A549 (cell line): ENCODE data around the gene MEIS1. TPM values are rescaled to one million over a fixed set of nuclear protein-coding genes. Genes with fewer than 3 reads are reported as not detected.

ENCODE experiments used
- ATAC-seq, 2 experiments: fragments of 200-7000 bp in 1 of 2; fragments of >200 bp in 1 of 2; cut with Nextera tagmentation in 1 of 2; cut with Tn5 transposase in 1 of 2; 3 replicates each; pipeline versions ENCODE4 v1.8.0 to v1.9.1; 2018 to 2020; ENCODE audit warnings: mild to moderate bottlenecking in 1 of 2, moderate library complexity in 1 of 2
- CTCF ChIA-PET: fragments of 300-600 bp; sonication (Branson Sonifier 250); formaldehyde crosslinking; extraction: SDS; loops from one replicate; lab custom pipeline; 2021; ENCODE audit warnings: antibody characterized with exemption, inconsistent platforms; lab: Yijun Ruan, JAX
- POLR2A ChIA-PET: fragments of 350-600 bp; formaldehyde crosslinking; extraction: SDS; loops from one replicate; lab custom pipeline; 2021; ENCODE audit warnings: antibody characterized with exemption, inconsistent platforms; lab: Yijun Ruan, JAX
- DNase-seq, 2 experiments: peaks; one replicate each; pipeline versions ENCODE4 v3.0.0 to v3.0.0-alpha.2; 2011 to 2016; ENCODE audit warnings: low read depth in 1 of 2, low spot score in 1 of 2
- FAIRE-seq: peaks from 2 replicates; lab custom pipeline; 2011; peaks lifted over from hg19 to GRCh38; lab: Jason Lieb, UNC
- H3K27ac ChIP-seq, 2 experiments: fragments of >200 bp; sonication (Bioruptor Twin); formaldehyde crosslinking; 3 replicates each; pipeline ENCODE4 v1.5.1; 2016 to 2017
- H3K4me1 ChIP-seq: fragments of >200 bp; sonication (Bioruptor Twin); formaldehyde crosslinking; 3 replicates; pipeline ENCODE4 v1.6.1; 2016
- H3K4me2 ChIP-seq: fragments of >200 bp; sonication (Bioruptor Twin); formaldehyde crosslinking; 3 replicates; pipeline ENCODE4 v1.6.1; 2016
- H3K4me3 ChIP-seq: fragments of >200 bp; sonication (Bioruptor Twin); formaldehyde crosslinking; 3 replicates; pipeline ENCODE4 v1.5.1; 2016
- H3K9me3 ChIP-seq: fragments of >200 bp; sonication (Bioruptor Twin); formaldehyde crosslinking; 3 replicates; pipeline ENCODE4 v1.6.1; 2016
- CBX2 ChIP-seq: fragments of 200-600 bp; sonication (generic); IDR thresholded peaks from 2 replicates; pipeline ENCODE4 v1.6.1; 2016; ENCODE audit warnings: low read depth, mild to moderate bottlenecking, borderline replicate concordance
- EHMT2 ChIP-seq: fragments of 200-600 bp; sonication (generic); IDR thresholded peaks from 2 replicates; pipeline ENCODE4 v1.6.1; 2016; ENCODE audit warnings: antibody characterized with exemption, low read depth, mild to moderate bottlenecking, moderate library complexity
- EP300 ChIP-seq, 2 experiments: fragments of >200 bp; sonication (Bioruptor Twin); formaldehyde crosslinking; IDR thresholded peaks; 2 replicates in 1 of 2; 3 replicates in 1 of 2; pipeline ENCODE4 v1.6.1; 2016 to 2017
- HOXB13 ChIP-seq: fragments of 250-450 bp; sonication (Bioruptor Pico); IDR thresholded peaks from 2 replicates; pipeline ENCODE4 v1.5.0; 2020; ENCODE audit warnings: low read depth, mild to moderate bottlenecking, moderate library complexity
- KDM1A ChIP-seq: fragments of 200-600 bp; sonication (generic); IDR thresholded peaks from 2 replicates; pipeline ENCODE4 v1.6.1; 2016; ENCODE audit warnings: low read depth, mild to moderate bottlenecking
- KDM5A ChIP-seq: fragments of 200-600 bp; sonication (generic); IDR thresholded peaks from 2 replicates; pipeline ENCODE4 v1.6.1; 2016; ENCODE audit warnings: antibody characterized with exemption, mild to moderate bottlenecking
- MAFK ChIP-seq: fragments of 450-650 bp; IDR thresholded peaks from 2 replicates; pipeline ENCODE4 v1.6.1; 2014; ENCODE audit not compliant: partially characterized antibody
- MYC ChIP-seq: IDR thresholded peaks from 2 replicates; pipeline ENCODE4 v1.6.1; 2012; ENCODE audit warnings: mild to moderate bottlenecking, inconsistent platforms, low read length, improper control_type of control experiment, borderline replicate concordance
- NFE2L2 ChIP-seq: fragments of 150-350 bp; conservative IDR thresholded peaks from 2 replicates; pipeline ENCODE4 v1.6.1; 2014; ENCODE audit warnings: low read length
- NR3C1 ChIP-seq: fragments of >200 bp; sonication (Bioruptor Twin); formaldehyde crosslinking; IDR thresholded peaks from 3 replicates; pipeline ENCODE4 v1.6.1; 2017
- PHF8 ChIP-seq: fragments of 200-600 bp; sonication (generic); IDR thresholded peaks from 2 replicates; pipeline ENCODE4 v1.6.1; 2016; ENCODE audit warnings: low read depth, mild to moderate bottlenecking, antibody characterized with exemption, moderate library complexity, borderline replicate concordance
- RCOR1 ChIP-seq: fragments of 150-350 bp; IDR thresholded peaks from 2 replicates; pipeline ENCODE4 v1.6.1; 2014; ENCODE audit warnings: antibody characterized with exemption, low read length, low read depth
- RFX5 ChIP-seq: fragments of 450-650 bp; IDR thresholded peaks from 2 replicates; pipeline ENCODE4 v1.7.1; 2014; ENCODE audit warnings: antibody characterized with exemption, mild to moderate bottlenecking, moderate library complexity
- TFCP2L1 ChIP-seq: fragments of 250-450 bp; sonication (Bioruptor Pico); IDR thresholded peaks from 2 replicates; pipeline ENCODE4 v1.5.0; 2021; ENCODE audit warnings: mild to moderate bottlenecking
- WGBS: methylation state at CpG from one replicate; pipeline ENCODE4 v1.1.6; 2017; ENCODE audit errors: missing lambda C conversion rate; 5-methylcytosine and 5-hydroxymethylcytosine counted together
- polyA plus RNA-seq, 4 experiments: library from polyadenylated mRNA; depleted of rRNA in 3 of 4; stranded (reverse); fragments of >200 nt; fragmentation: RNase III in 1 of 4; extraction: RNeasy Plus Mini Kit Qiagen cat#74134 plus additional on column Dnase treatment in 1 of 4; gene quantifications; 2 replicates in 3 of 4; 3 replicates in 1 of 4; pipeline ENCODE4 v1.2.3, GENCODE V29; 2011 to 2017
- TF ChIP-seq, protein P1 (sequence below): fragments of 250-450 bp; sonication (Bioruptor Pico); IDR thresholded peaks from 2 replicates; pipeline ENCODE4 v1.5.0; 2021; ENCODE audit warnings: mild to moderate bottlenecking, moderate library complexity, borderline replicate concordance
- TF ChIP-seq, protein P2 (sequence below): fragments of 200-600 bp; sonication (generic); IDR thresholded peaks from 2 replicates; pipeline ENCODE4 v1.6.1; 2016; ENCODE audit warnings: antibody characterized with exemption, mild to moderate bottlenecking, moderate library complexity
- TF ChIP-seq, protein P3 (sequence below): fragments of >200 bp; sonication (Bioruptor Twin); formaldehyde crosslinking; IDR thresholded peaks from 3 replicates; pipeline ENCODE4 v1.5.1; 2016

MEIS1 gene
- polyA plus RNA-seq, 2 of the 4 experiments (the other 2 are of a cell fraction): 1.9 to 4.2 TPM

DNA sequence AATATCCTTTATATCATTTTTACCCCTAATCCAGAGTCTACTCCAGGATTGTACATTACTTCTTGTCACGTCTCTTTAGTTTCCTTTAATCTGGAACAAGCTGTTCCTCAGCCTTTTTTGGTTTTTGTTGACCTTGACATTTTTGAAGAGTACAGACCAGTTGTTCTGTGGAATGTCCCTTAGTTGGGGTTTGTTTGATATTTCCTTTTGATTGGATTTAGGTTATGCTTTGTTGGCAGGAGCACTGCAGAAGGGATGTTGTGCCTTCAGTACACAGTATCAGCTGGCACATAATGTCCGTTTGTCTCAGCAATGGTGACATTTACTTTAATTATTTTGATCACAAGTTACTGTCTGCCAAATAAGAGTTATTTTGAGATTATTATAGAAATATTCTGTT is 160.6 kb downstream of the MEIS1 start:
- H3K4me1 ChIP-seq: no peaks in the 10 kb centered on the region
- no peak for ATAC-seq
- WGBS: 9% methylated on average over 2 of the region's 2 CpGs
- no peak for FAIRE-seq
- no peaks in the 10 kb centered on the region for H3K9me3 ChIP-seq
- ChIA-PET POLR2A (no interaction called here), CTCF (interaction anchor here (0.6 kb wide), 1 partner anchor 273 kb away, joined by 3 read pairs; no protein-coding TSS in a partner anchor)
- DNase-seq: no peak
- no peak overlapping the region for H3K4me3 ChIP-seq
- no peak overlapping the region for H3K27ac ChIP-seq
- TF ChIP-seq TFCP2L1: no peak
- TF ChIP-seq, protein P1, sequence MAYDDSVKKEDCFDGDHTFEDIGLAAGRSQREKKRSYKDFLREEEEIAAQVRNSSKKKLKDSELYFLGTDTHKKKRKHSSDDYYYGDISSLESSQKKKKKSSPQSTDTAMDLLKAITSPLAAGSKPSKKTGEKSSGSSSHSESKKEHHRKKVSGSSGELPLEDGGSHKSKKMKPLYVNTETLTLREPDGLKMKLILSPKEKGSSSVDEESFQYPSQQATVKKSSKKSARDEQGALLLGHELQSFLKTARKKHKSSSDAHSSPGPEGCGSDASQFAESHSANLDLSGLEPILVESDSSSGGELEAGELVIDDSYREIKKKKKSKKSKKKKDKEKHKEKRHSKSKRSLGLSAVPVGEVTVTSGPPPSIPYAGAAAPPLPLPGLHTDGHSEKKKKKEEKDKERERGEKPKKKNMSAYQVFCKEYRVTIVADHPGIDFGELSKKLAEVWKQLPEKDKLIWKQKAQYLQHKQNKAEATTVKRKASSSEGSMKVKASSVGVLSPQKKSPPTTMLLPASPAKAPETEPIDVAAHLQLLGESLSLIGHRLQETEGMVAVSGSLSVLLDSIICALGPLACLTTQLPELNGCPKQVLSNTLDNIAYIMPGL (CRISPR knock-in tag): no peak
- TF ChIP-seq MAFK: peak; percentile 27
- TF ChIP-seq KDM5A: no peak
- no peak for TF ChIP-seq MYC
- no peak for TF ChIP-seq RFX5
- no peak for TF ChIP-seq KDM1A
- TF ChIP-seq NR3C1: no peak
- no peak overlapping the region for H3K4me2 ChIP-seq

DNA sequence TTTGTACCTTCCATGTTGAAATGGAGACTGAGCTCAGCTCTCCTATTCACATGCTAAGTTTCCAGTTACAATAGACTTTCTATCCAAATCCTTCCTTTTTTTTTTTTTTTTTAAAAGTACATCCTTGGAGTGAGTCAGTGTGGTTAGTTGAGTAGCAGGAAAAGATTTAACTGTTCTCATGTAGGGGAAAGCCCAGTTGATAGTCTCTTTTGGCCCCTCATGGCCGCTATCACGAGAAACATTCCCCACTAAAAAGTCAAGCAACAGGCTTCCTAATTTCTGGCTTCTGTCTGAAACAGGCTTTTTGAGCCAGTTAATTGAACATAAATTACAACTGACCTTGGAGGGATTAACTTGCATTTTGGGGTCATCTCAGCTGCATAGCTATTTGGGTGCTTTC is 161.3 kb downstream of the MEIS1 start:
- H3K4me2 ChIP-seq: no peak overlapping the region
- DNase-seq: no peak
- 26% methylated on average over 2 of the region's 2 CpGs for WGBS
- no peak for TF ChIP-seq PHF8
- TF ChIP-seq HOXB13 (CRISPR knock-in tag): no peak
- TF ChIP-seq, protein P1 (CRISPR knock-in tag): no peak
- TF ChIP-seq MAFK: no peak
- no peak for TF ChIP-seq CBX2
- TF ChIP-seq RCOR1: no peak
- no peak for TF ChIP-seq EHMT2
- TF ChIP-seq NFE2L2: no peak
- TF ChIP-seq, protein P2, sequence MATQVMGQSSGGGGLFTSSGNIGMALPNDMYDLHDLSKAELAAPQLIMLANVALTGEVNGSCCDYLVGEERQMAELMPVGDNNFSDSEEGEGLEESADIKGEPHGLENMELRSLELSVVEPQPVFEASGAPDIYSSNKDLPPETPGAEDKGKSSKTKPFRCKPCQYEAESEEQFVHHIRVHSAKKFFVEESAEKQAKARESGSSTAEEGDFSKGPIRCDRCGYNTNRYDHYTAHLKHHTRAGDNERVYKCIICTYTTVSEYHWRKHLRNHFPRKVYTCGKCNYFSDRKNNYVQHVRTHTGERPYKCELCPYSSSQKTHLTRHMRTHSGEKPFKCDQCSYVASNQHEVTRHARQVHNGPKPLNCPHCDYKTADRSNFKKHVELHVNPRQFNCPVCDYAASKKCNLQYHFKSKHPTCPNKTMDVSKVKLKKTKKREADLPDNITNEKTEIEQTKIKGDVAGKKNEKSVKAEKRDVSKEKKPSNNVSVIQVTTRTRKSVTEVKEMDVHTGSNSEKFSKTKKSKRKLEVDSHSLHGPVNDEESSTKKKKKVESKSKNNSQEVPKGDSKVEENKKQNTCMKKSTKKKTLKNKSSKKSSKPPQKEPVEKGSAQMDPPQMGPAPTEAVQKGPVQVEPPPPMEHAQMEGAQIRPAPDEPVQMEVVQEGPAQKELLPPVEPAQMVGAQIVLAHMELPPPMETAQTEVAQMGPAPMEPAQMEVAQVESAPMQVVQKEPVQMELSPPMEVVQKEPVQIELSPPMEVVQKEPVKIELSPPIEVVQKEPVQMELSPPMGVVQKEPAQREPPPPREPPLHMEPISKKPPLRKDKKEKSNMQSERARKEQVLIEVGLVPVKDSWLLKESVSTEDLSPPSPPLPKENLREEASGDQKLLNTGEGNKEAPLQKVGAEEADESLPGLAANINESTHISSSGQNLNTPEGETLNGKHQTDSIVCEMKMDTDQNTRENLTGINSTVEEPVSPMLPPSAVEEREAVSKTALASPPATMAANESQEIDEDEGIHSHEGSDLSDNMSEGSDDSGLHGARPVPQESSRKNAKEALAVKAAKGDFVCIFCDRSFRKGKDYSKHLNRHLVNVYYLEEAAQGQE: no peak
- no peak for TF ChIP-seq EP300 (IDR thresholded peaks at IDR 0.05)
- TF ChIP-seq, protein P3, sequence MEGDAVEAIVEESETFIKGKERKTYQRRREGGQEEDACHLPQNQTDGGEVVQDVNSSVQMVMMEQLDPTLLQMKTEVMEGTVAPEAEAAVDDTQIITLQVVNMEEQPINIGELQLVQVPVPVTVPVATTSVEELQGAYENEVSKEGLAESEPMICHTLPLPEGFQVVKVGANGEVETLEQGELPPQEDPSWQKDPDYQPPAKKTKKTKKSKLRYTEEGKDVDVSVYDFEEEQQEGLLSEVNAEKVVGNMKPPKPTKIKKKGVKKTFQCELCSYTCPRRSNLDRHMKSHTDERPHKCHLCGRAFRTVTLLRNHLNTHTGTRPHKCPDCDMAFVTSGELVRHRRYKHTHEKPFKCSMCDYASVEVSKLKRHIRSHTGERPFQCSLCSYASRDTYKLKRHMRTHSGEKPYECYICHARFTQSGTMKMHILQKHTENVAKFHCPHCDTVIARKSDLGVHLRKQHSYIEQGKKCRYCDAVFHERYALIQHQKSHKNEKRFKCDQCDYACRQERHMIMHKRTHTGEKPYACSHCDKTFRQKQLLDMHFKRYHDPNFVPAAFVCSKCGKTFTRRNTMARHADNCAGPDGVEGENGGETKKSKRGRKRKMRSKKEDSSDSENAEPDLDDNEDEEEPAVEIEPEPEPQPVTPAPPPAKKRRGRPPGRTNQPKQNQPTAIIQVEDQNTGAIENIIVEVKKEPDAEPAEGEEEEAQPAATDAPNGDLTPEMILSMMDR: no peak
- TF ChIP-seq, all 56 proteins: peak for 0
- FAIRE-seq (no peak), ATAC-seq (no peak)
- no peaks in the 10 kb centered on the region for H3K4me1 ChIP-seq
- no peaks in the 10 kb centered on the region for H3K9me3 ChIP-seq
- ChIA-PET CTCF (interaction anchor here (0.6 kb wide), 1 partner anchor 274 kb away, joined by 3 read pairs; no protein-coding TSS in a partner anchor), POLR2A (no interaction called here)
- no peak overlapping the region for H3K4me3 ChIP-seq
- no peak overlapping the region for H3K27ac ChIP-seq
